Measurements from ENCODE around the gene ATP13A4.

The ATP13A4 gene

GRCh38 chr3:193354423-193354822, 200.3 kb downstream of the ATP13A4 start:
- H3K4me3 ChIP-seq (ENCODE audit: low read depth, low read length) = no peak overlapping the region
- H3K27me3 ChIP-seq (ENCODE audit: control insufficient read depth, insufficient read depth, low read length) = no peaks in the 10 kb centered on the region
- H3K9ac ChIP-seq (ENCODE audit: low read depth, low read length) = no peak overlapping the region
- H3K4me1 ChIP-seq (ENCODE audit: control insufficient read depth, insufficient read depth, low read length) = peaks cover 13% of the 10 kb centered on the region
- no peaks in the 10 kb centered on the region for H3K9me3 ChIP-seq (ENCODE audit: control insufficient read depth, insufficient read depth, low read length)
- no peaks in the 10 kb centered on the region for H3K36me3 ChIP-seq (ENCODE audit: control insufficient read depth, insufficient read depth, low read length)
- no peak overlapping the region for H3K27ac ChIP-seq (ENCODE audit: low read depth, low read length)

Measured in HUES48 (cell line).